CD4-positive, alpha-beta memory T cell (primary cell): ENCODE measurements around the gene GRB2. TPM values are rescaled to one million over a fixed set of nuclear protein-coding genes. Genes with fewer than 3 reads are reported as not detected.

ENCODE experiments used
- CTCF ChIA-PET: fragments of 350-600 bp; sonication (Branson Sonifier 250); formaldehyde crosslinking; loops from one replicate; lab custom pipeline; 2021; ENCODE audit warnings: inconsistent platforms; ENCODE audit not compliant: partially characterized antibody; lab: Charles Lee
- POLR2A ChIA-PET: fragments of 350-600 bp; sonication (Branson Sonifier 250); formaldehyde crosslinking; loops from one replicate; lab custom pipeline; 2021; ENCODE audit not compliant: partially characterized antibody; lab: Charles Lee
- DNase-seq, 5 donors: peaks; one replicate each; pipeline versions ENCODE4 v3.0.0 to v3.0.0-alpha.2; 2020 to 2022; ENCODE audit warnings: mixed read lengths in 1 of 5
- H3K27ac ChIP-seq: one replicate; pipeline ENCODE4 v1.7.0; 2013; ENCODE audit warnings: low read depth, low read length
- H3K27me3 ChIP-seq: 2 replicates; pipeline ENCODE4 v1.7.0; 2013; ENCODE audit warnings: mild to moderate bottlenecking, low read length, moderate library complexity; ENCODE audit not compliant: insufficient read depth
- H3K36me3 ChIP-seq: 2 replicates; pipeline ENCODE4 v1.7.0; 2013; ENCODE audit warnings: mild to moderate bottlenecking, low read length, moderate library complexity; ENCODE audit not compliant: insufficient read depth
- H3K4me1 ChIP-seq: 2 replicates; pipeline ENCODE4 v1.7.0; 2013; ENCODE audit warnings: mild to moderate bottlenecking, low read length, moderate library complexity; ENCODE audit not compliant: insufficient read depth
- H3K4me3 ChIP-seq, 2 donors: one replicate each; pipeline ENCODE4 v1.7.0; 2013; ENCODE audit warnings: low read length in 2 of 2, mild to moderate bottlenecking in 1 of 2
- H3K9me3 ChIP-seq, 2 donors: one replicate each; pipeline ENCODE4 v1.7.0; 2013; ENCODE audit warnings: low read length in 2 of 2, control low read depth in 1 of 2; ENCODE audit not compliant: control insufficient read depth in 1 of 2
- H3K27ac Mint-ChIP-seq, 7 donors: one replicate each; pipeline ENCODE4 v1.8.0; 2020 to 2021; ENCODE audit warnings: mixed read lengths in 7 of 7, mild to moderate bottlenecking in 6 of 7, inconsistent platforms in 3 of 7, moderate library complexity in 3 of 7
- H3K27me3 Mint-ChIP-seq, 2 donors: one replicate each; pipeline ENCODE4 v1.8.0; 2020 to 2021; ENCODE audit warnings: mixed read lengths in 2 of 2
- H3K36me3 Mint-ChIP-seq, 2 donors: one replicate each; pipeline ENCODE4 v1.8.0; 2020 to 2021; ENCODE audit warnings: mixed read lengths in 2 of 2, inconsistent platforms in 1 of 2, mild to moderate bottlenecking in 1 of 2
- H3K4me1 Mint-ChIP-seq, 4 donors: one replicate each; pipeline ENCODE4 v1.8.0; 2020 to 2021; ENCODE audit warnings: mixed read lengths in 4 of 4, mild to moderate bottlenecking in 1 of 4
- H3K4me3 Mint-ChIP-seq, 8 donors: one replicate each; pipeline ENCODE4 v1.8.0; 2020 to 2021; ENCODE audit warnings: mixed read lengths in 8 of 8, mild to moderate bottlenecking in 7 of 8, moderate library complexity in 6 of 8, inconsistent platforms in 3 of 8
- H3K9me3 Mint-ChIP-seq, 8 donors: one replicate each; pipeline ENCODE4 v1.8.0; 2020 to 2021; ENCODE audit warnings: mixed read lengths in 8 of 8, mild to moderate bottlenecking in 5 of 8, inconsistent platforms in 3 of 8, moderate library complexity in 1 of 8
- intact Hi-C: fragments of 100-400 bp; cut with micrococcal nuclease; formaldehyde crosslinking; loops from one replicate; pipeline ENCODE4 v1.15.1; 2023
- polyA plus RNA-seq, 2 donors: library from polyadenylated mRNA; unstranded; fragments of 300-500 nt; fragmentation: Illumina TruSeq; gene quantifications; one replicate each; pipeline ENCODE4 v1.2.3, GENCODE V29; 2021
- total RNA-seq, 2 experiments: library from RNA; stranded (reverse); gene quantifications; one replicate each; pipeline ENCODE4 v1.2.3, GENCODE V29; 2021

The GRB2 gene
- total and polyA plus RNA-seq, 4 experiments from 2014 or later: 129 to 155 (median 132) TPM

- no peaks in the 10 kb centered on the region for H3K9me3 ChIP-seq
- intact Hi-C loops: no loop called here
- ChIA-PET POLR2A (interaction anchor here (0.6 to 1.4 kb wide), 6 partner anchors 10 to 131 kb away, joined by 3 to 4 read pairs (median 3); partner anchors contain the start of gene SLC25A19), CTCF (interaction anchor here (1.1 to 4.0 kb wide), 7 partner anchors 9 to 77 kb away, joined by 3 to 38 read pairs (median 5); partner anchors contain the start of gene MRPS7)
- Mint-ChIP-seq H3K27ac (peak overlapping the region in 4 of 7 donors; percentile 23 to 72 (median 44)), H3K27me3 (no peaks in the 10 kb centered on the region), H3K4me1 (peaks cover 39 to 78% (median 61%) of the 10 kb centered on the region in 4 donors), H3K4me3 (no peak overlapping the region), H3K9me3 (no peaks in the 10 kb centered on the region), H3K36me3 (peaks cover 5 to 18% of the 10 kb centered on the region in 2 donors)
- peaks cover 19% of the 10 kb centered on the region for H3K36me3 ChIP-seq
- no peaks in the 10 kb centered on the region for H3K27me3 ChIP-seq
- no peak for DNase-seq
- H3K27ac ChIP-seq: peak overlapping the region; percentile 0
- H3K4me3 ChIP-seq: no peak overlapping the region
- H3K4me1 ChIP-seq: peaks cover 70% of the 10 kb centered on the region
These were observed 70.2 kb downstream of the GRB2 start for GRCh38 chr17:75335315-75335714.

- Mint-ChIP-seq H3K27me3 (no peaks in the 10 kb centered on the region), H3K27ac (peak overlapping the region in 3 of 7 donors; percentile 11 to 72 (median 72)), H3K36me3 (peaks cover 5 to 18% of the 10 kb centered on the region in 2 donors), H3K4me1 (peaks cover 35 to 72% (median 56%) of the 10 kb centered on the region in 4 donors), H3K4me3 (peak overlapping the region in 1 of 8 donors; percentile 3), H3K9me3 (no peaks in the 10 kb centered on the region)
- no peaks in the 10 kb centered on the region for H3K27me3 ChIP-seq
- peaks cover 19% of the 10 kb centered on the region for H3K36me3 ChIP-seq
- H3K4me3 ChIP-seq: no peak overlapping the region
- peaks cover 65% of the 10 kb centered on the region for H3K4me1 ChIP-seq
- no peak for DNase-seq
- intact Hi-C loops: no loop called here
- H3K9me3 ChIP-seq: no peaks in the 10 kb centered on the region
- POLR2A ChIA-PET: interaction anchor here (0.6 to 1.0 kb wide), 3 partner anchors 11 to 130 kb away, joined by 3 to 4 read pairs (median 3); no protein-coding TSS in a partner anchor
- no peak overlapping the region for H3K27ac ChIP-seq
- CTCF ChIA-PET: interaction anchor here (1.5 to 4.0 kb wide), 2 partner anchors 11 to 13 kb away, joined by 4 to 38 read pairs; no protein-coding TSS in a partner anchor
These were observed 70.8 kb downstream of the GRB2 start for GRCh38 chr17:75334723-75335122.

- Mint-ChIP-seq H3K27me3 (no peaks in the 10 kb centered on the region), H3K36me3 (peaks cover 12 to 29% of the 10 kb centered on the region in 2 donors), H3K4me1 (peaks cover 28 to 57% (median 44%) of the 10 kb centered on the region in 4 donors), H3K9me3 (no peaks in the 10 kb centered on the region), H3K4me3 (no peak overlapping the region), H3K27ac (peak overlapping the region in 6 of 7 donors; percentile 6 to 74 (median 38))
- Histone ChIP-seq H3K4me3 (no peak overlapping the region), H3K36me3 (peaks cover 19% of the 10 kb centered on the region), H3K9me3 (no peaks in the 10 kb centered on the region), H3K27ac (no peak overlapping the region), H3K4me1 (peaks cover 47% of the 10 kb centered on the region), H3K27me3 (no peaks in the 10 kb centered on the region)
- ChIA-PET POLR2A (no interaction called here), CTCF (interaction anchor here (0.9 kb wide), 1 partner anchor 27 kb away, joined by 3 read pairs; no protein-coding TSS in a partner anchor)
- intact Hi-C loops: no loop called here
- no peak for DNase-seq
These were observed 73.8 kb downstream of the GRB2 start for GRCh38 chr17:75331671-75332070.

- intact Hi-C loops: no loop called here
- peak overlapping the region in 5 of 7 donors; percentile 13 to 77 (median 54) for H3K27ac Mint-ChIP-seq
- peaks cover 13 to 32% (median 28%) of the 10 kb centered on the region in 4 donors for H3K4me1 Mint-ChIP-seq
- H3K9me3 Mint-ChIP-seq: no peaks in the 10 kb centered on the region
- Histone ChIP-seq H3K9me3 (no peaks in the 10 kb centered on the region), H3K36me3 (peaks cover 33% of the 10 kb centered on the region), H3K27me3 (no peaks in the 10 kb centered on the region), H3K27ac (no peak overlapping the region), H3K4me3 (no peak overlapping the region), H3K4me1 (peaks cover 36% of the 10 kb centered on the region)
- H3K36me3 Mint-ChIP-seq: peaks cover 24 to 58% of the 10 kb centered on the region in 2 donors
- no peaks in the 10 kb centered on the region for H3K27me3 Mint-ChIP-seq
- no peak for DNase-seq
- CTCF ChIA-PET: interaction anchor here (0.6 to 1.0 kb wide), 3 partner anchors 37 to 87 kb away, joined by 3 read pairs; no protein-coding TSS in a partner anchor
- H3K4me3 Mint-ChIP-seq: no peak overlapping the region
- POLR2A ChIA-PET: no interaction called here
These were observed 77.7 kb downstream of the GRB2 start for GRCh38 chr17:75327757-75328156.

GRCh38 chr17:75326226-75326848 is 79.1 kb downstream of the GRB2 start:
- Mint-ChIP-seq H3K27ac (peak overlapping the region in 6 of 7 donors; percentile 53 to 84 (median 70)), H3K4me3 (no peak overlapping the region), H3K9me3 (no peaks in the 10 kb centered on the region), H3K4me1 (peaks cover 11 to 19% (median 19%) of the 10 kb centered on the region in 4 donors), H3K27me3 (no peaks in the 10 kb centered on the region), H3K36me3 (peaks cover 19 to 55% of the 10 kb centered on the region in 2 donors)
- Histone ChIP-seq H3K36me3 (peaks cover 38% of the 10 kb centered on the region), H3K4me3 (no peak overlapping the region), H3K27me3 (no peaks in the 10 kb centered on the region), H3K4me1 (peaks cover 32% of the 10 kb centered on the region), H3K9me3 (no peaks in the 10 kb centered on the region), H3K27ac (no peak overlapping the region)
- ChIA-PET CTCF (interaction anchor here (1.0 to 7.5 kb wide), 7 partner anchors 12 to 86 kb away, joined by 3 to 63 read pairs (median 6); partner anchors contain the start of genes GRB2 and MIF4GD), POLR2A (interaction anchor here (0.9 kb wide), 2 partner anchors 40 to 67 kb away, joined by 3 read pairs; no protein-coding TSS in a partner anchor)
- no peak for DNase-seq
- intact Hi-C loops: no loop called here

GRCh38 chr17:75325827-75326225 is 79.7 kb downstream of the GRB2 start:
- Histone ChIP-seq H3K36me3 (peaks cover 38% of the 10 kb centered on the region), H3K9me3 (no peaks in the 10 kb centered on the region), H3K4me1 (peaks cover 31% of the 10 kb centered on the region), H3K4me3 (no peak overlapping the region), H3K27me3 (no peaks in the 10 kb centered on the region), H3K27ac (no peak overlapping the region)
- Mint-ChIP-seq H3K9me3 (no peaks in the 10 kb centered on the region), H3K36me3 (peaks cover 19 to 53% of the 10 kb centered on the region in 2 donors), H3K27me3 (no peaks in the 10 kb centered on the region), H3K27ac (peak overlapping the region; percentile 52 to 84 (median 66)), H3K4me3 (no peak overlapping the region), H3K4me1 (peaks cover 11 to 18% (median 14%) of the 10 kb centered on the region in 4 donors)
- CTCF ChIA-PET: interaction anchor here (1.2 to 7.5 kb wide), 8 partner anchors 12 to 87 kb away, joined by 3 to 63 read pairs (median 7); partner anchors contain the start of genes GRB2 and MIF4GD
- intact Hi-C loops: no loop called here
- POLR2A ChIA-PET: interaction anchor here (0.9 kb wide), 2 partner anchors 39 to 68 kb away, joined by 3 read pairs; no protein-coding TSS in a partner anchor
- DNase-seq: no peak

- Mint-ChIP-seq H3K36me3 (peaks cover 23 to 53% of the 10 kb centered on the region in 2 donors), H3K4me1 (peaks cover 11 to 18% (median 13%) of the 10 kb centered on the region in 4 donors), H3K27ac (peak overlapping the region in 6 of 7 donors; percentile 52 to 84 (median 65)), H3K9me3 (no peaks in the 10 kb centered on the region), H3K27me3 (no peaks in the 10 kb centered on the region), H3K4me3 (no peak overlapping the region)
- ChIA-PET POLR2A (no interaction called here), CTCF (interaction anchor here (0.7 to 7.5 kb wide), 9 partner anchors 13 to 87 kb away, joined by 3 to 63 read pairs (median 8); partner anchors contain the start of genes GRB2 and MIF4GD)
- Histone ChIP-seq H3K4me3 (no peak overlapping the region), H3K36me3 (peaks cover 38% of the 10 kb centered on the region), H3K9me3 (no peaks in the 10 kb centered on the region), H3K4me1 (peaks cover 27% of the 10 kb centered on the region), H3K27me3 (no peaks in the 10 kb centered on the region), H3K27ac (no peak overlapping the region)
- DNase-seq: no peak
- intact Hi-C loops: no loop called here
These were observed 80.1 kb downstream of the GRB2 start for GRCh38 chr17:75325348-75325747.
